ENCODE results near the gene FAM236D.
"Not testable (repeated sequence)": the region's sequence is repeated elsewhere in the genome, so short reads cannot be mapped to it uniquely, and the experiment has no call there.

The FAM236D gene

DNA sequence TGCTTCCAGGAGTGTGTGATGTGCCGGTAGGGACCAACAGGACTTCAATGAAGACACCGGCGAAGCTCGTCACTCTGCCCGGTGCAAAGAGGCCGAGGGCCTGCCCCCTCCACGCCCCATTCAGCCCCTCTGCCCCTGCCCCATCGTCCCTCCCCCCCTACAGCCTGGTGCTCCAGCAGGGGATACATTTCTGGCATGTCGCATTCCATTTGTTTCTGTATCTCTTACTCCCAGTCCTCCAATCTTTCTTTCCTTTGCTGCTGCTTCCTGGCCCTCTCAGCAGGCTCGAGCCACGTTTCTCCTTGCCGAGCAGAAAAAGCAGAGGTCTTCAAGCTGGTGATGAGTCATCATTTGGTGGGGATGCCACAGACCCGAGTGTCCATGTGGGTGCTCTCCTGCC, at the start of gene FAM236D:
Gene FAM236D (minus strand): TSS at position 101 of the 400 bp plus-strand sequence. CDS start 100 bp downstream, at position 1.
- not testable (repeated sequence) for DNase-seq

- not testable (repeated sequence) for DNase-seq
Measured at GRCh38 chrX:72837532-72837931, 29.5 kb upstream of the FAM236D start.

DNA sequence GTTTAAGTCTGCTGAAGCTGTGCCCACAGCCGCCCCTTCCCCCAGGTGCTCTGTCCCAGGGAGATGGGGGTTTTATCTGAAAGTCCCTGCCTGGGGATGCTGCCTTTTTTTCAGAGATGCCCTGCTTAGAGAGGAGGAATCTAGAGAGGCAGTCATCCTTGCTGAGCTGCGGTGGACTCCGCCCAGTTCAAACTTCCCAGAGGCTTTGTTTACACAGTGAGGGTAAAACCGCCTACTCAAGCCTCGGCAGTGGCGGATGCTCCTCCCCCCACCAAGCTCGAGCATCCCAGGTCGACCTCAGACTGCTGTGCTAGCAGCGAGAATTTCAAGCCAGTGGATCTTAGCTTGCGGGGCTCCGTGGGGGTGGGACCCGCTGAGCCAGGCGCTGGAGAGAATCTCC, 22.7 kb upstream of the FAM236D start:
- DNase-seq: not testable (repeated sequence)

DNA sequence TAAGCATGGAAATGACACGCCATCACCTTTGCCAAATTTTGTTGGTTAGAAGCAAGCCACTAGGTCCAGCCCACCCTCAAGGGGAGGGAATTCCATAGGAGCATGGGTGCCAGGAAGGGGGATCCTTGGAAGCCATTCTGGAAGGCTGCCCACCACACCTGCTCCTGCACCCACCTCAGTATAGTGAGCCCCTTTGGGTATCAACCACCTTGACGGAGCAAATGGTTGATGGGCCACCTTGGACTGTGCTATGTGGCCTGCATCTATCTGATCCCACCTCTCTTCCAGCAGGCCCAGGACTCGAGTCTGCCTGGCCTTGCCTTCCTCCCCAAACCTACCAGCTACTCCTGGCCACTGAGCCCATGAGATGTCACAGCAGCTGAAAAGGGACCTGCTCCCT, 17.6 kb downstream of the FAM236D start:
- not testable (repeated sequence) for DNase-seq

DNA sequence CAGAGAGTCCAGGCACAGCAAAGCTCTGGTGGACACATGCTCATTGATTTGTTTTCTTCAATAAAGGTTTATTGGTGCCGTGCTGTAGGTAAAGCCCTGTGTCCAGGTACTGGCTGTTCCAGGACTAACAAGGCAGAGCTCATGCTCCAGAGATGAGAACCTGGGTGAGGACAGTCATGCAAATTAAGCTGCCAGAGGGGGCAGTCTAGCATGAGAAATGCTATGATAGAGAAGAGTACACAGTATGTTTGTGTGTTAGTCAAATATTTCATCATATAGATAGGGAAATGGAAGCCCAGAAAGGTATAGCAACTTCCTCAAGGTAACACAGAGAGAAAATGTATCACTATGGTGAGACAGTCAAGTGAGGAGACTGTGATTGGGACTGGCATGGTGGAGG, 19.9 kb downstream of the FAM236D start:
- not testable (repeated sequence) for DNase-seq

- DNase-seq: not testable (repeated sequence)
Measured at GRCh38 chrX:72783964-72784363, 24.0 kb downstream of the FAM236D start.

DNA sequence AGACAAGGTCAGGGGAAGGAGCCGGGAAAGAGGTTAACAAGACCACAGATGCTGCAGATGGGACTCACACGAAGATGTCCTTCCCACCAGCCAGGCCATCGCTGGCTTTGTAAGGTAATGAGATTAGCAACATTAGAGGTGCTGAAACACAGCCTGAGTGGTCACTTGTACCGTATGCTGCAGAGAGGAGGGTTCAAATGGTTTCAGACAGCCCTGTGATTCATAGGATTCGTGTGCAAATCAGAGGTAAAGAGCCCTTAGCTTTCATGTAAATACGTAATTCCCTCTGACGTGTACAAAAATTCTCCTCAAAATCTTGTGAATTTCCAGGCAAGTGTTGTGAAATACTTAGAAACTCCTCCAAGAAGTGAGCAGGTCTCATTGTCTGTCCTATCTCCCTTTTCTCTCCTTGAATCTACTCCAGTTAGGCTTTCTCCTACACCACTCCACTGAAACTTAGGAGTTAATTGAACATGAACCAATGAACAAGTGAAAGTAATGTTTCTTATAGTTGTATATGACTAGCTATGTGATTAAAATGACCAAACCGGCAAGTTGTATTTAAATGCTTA, 24.6 kb downstream of the FAM236D start:
- not testable (repeated sequence) for DNase-seq

GRCh38 chrX:72782560-72782959, 25.4 kb downstream of the FAM236D start, which contains the start of gene FAM236B:
FAM236B (minus strand) TSS chrX:72782660; CDS start chrX:72782560, 100 bp downstream.
- not testable (repeated sequence) for DNase-seq

DNA sequence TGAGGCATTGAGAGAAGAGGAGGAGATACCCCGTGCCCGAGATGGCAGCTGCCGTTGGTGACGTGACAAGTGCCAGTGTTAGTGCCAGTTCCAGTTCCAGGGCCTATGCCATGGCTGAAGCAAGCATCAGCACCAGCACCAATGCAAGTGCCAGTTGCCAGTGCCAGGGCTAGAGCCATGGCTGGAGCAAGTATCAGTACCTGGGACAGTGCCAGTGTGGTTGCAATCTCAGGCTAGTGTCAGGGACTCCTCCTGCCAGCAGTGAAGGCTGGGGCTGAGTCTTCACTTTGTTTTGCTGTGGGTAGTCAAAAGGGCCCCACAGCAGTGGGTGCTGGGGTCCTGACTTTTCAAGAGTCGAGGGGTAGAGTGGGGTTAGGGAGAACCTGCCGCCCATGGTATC, 29.9 kb downstream of the FAM236D start:
- not testable (repeated sequence) for DNase-seq

DNA sequence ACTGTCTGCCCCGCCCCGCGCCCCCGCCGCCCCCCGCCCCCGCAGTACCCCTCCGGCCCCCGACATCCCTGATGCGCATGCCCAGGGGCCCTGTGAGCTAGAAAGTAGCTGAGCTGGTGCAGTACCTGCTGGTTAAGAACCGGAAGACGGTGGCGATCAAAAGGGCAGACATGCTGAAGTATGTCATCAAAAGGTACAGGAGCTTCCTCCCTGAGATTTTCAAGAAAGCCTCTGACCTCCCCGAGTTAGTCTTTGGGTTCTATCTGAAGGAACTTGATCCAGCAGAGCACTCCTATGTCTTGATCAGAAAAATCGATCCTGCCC, 30.6 kb downstream of the FAM236D start:
- DNase-seq: not testable (repeated sequence)

- DNase-seq: not testable (repeated sequence)
Measured at GRCh38 chrX:72776653-72777466, 31.1 kb downstream of the FAM236D start, which contains the start of gene DMRTC1B. DMRTC1B (plus strand) TSS chrX:72776890; CDS start chrX:72845136, 68,246 bp downstream.

GRCh38 chrX:72760454-72760853, 47.6 kb downstream of the FAM236D start:
- not testable (repeated sequence) for DNase-seq

Measured in activated gamma-delta T cell treated with Interleukin-2 at 50 U/mL for 16 hours (primary cell).